Measurements from ENCODE around the gene BRS3.
"Not testable (repeated sequence)": the region's sequence is repeated elsewhere in the genome, so short reads cannot be mapped to it uniquely, and the experiment has no call there.

The BRS3 gene
- total RNA-seq: 0 reads per million in 2 donors

DNA sequence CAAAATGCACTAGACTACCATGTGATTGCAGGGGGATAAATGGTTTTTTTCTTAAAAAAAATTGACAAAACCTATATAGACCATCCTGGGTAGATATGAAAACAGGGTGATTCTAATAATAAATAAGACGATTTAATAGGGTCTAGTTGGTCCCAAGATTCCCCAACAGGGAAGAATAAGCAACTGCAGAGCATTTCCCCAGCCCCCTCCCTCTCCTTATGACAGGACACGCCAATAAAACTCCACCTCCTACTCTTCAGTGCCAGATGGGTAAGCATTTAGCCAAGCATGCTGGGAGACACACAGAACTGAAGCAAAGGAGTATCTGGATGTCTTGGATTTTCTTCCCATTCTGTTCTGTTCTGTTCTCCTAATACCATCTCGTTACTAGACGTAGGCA, at the start of gene BRS3:
BRS3 (plus strand) TSS at position 301 of the 400 bp plus-strand sequence. CDS start 168 bp downstream, outside the sequence.
- DNase-seq: no peak

GRCh38 chrX:136438192-136438591, 49.6 kb upstream of the BRS3 start:
- no peak for DNase-seq

GRCh38 chrX:136445674-136446073, 42.1 kb upstream of the BRS3 start:
- DNase-seq: not testable (repeated sequence)

DNA sequence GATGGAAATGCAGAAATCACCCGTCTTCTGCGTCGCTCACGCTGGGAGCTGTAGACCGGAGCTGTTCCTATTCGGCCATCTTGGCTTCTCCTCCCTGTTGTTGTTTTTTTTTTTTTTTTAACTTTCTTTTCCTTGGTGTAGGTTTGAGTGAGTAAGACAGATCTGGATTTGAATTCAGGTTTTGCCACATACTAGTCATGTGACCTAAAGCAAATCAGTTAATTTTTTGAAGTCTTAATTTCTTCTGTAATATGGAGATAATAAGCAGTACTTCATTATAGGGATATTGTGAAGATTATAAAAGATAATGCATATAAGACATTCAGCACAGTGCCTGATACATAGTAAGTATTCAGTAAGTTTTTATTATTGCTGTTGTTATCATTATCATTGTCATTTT, 41.5 kb upstream of the BRS3 start:
- no peak for DNase-seq

- DNase-seq: no peak
Measured at GRCh38 chrX:136447308-136447707, 40.4 kb upstream of the BRS3 start.

DNA sequence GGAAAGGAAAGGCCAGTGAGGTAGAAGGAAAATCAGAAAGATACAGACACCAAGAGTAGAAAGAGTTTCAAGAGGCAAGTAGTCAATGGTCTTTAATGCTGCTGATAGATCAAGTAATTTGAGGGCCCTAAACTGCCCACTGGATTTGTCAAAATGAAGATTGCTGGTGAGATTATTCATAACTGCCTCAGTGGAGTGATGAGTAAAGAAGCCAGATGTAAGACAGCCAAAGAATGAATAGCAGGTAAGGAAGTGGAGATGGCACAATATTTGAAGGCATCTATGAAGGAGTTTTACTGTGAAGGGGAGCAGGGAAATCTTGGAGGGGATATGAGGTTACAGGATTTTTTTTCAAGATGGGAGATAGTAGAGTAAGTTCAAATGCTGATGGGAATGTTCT, 39.8 kb upstream of the BRS3 start:
- DNase-seq: no peak

- no peak for DNase-seq
Measured at GRCh38 chrX:136450050-136450830, 37.5 kb upstream of the BRS3 start.

DNA sequence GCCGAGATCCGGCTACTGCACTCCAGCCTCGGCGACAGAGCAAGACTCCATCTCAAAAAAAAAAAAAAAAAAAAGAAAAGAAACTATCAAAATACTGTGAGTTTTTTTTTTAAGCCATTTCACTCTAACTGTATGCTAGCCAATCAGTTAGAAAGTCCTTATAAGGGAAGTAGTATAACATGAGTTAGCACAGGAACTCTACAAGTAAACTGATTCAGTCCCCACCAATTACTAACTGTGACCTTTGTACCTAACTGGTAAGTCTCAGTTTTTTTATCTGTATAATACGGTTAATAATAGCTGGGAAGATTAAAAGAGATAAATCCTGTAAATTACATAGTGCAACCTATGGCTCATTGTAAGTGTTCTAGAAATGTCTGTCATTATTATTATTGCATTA, 35.1 kb upstream of the BRS3 start:
- no peak for DNase-seq

GRCh38 chrX:136453114-136453513, 34.6 kb upstream of the BRS3 start:
- no peak for DNase-seq

DNA sequence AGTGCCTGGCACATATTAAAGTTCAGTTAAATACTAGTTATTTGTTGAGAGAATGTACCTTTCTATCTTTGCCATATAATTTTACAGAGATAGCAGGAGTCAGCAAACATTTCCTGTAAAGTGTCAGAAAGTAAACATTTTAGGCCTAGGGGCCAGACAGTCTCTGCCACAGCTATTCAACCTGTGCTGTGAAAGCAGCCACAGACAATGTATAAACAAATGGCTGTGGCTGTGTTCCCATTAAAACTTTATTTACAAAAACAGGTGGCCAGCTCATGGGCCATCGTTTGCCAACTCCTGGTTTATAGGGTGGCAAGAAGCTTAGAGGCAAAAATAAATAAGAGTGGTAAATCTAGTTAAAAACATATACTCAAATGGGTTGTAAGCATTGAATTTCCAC, 34.0 kb upstream of the BRS3 start:
- no peak for DNase-seq

- DNase-seq: no peak
Measured at GRCh38 chrX:136456133-136456532, 31.6 kb upstream of the BRS3 start.

DNA sequence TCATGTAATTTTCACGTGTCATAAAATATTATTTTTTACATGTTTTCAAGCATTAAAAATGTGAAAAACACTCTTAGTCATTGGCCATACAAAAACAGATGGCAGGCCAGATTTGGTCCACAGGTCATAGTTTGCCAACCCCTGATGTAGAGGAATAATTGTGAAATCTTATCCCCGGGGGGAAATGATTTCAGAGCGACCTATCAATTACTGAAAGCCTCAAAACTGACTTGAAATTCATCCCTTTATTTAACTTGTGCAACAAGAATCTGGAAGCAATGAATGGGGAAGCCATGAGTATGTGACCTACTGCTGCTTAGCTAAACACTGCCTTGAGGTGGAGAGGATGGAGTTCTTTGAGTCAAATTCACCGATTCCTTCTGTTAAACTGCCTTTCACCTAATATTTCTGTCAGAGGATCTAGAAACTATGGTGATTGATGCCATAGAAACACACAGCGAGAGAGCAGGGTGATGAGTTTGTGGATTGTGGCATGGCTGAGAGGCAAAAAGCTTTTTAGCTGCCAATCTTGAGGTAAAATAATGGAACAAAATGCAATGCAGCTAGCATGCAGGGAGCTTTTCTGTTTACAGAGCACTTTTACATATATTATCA, 30.3 kb upstream of the BRS3 start:
- no peak for DNase-seq

DNA sequence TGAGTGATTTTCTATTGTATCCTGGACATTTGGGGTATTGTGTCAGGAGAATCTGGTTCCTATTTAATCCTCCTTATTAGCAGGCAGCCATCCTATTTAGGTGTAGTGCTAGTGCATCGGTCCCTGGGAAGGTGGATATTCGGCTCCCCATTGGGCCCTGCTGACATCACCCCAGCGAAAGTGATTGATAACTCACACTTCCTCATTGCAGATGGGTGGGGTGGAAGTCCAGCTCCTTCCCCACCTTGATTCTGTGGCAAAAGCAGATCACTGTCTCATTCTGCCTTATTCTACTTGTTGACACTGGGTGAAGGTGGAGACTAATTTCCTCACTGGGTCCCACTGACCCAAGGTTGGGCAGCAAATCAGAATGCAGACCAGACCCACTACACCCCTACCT, 23.2 kb upstream of the BRS3 start:
- no peak for DNase-seq

- DNase-seq: no peak
Measured at GRCh38 chrX:136467303-136467702, 20.4 kb upstream of the BRS3 start.

GRCh38 chrX:136468391-136469103, 19.2 kb upstream of the BRS3 start:
- no peak for DNase-seq

DNA sequence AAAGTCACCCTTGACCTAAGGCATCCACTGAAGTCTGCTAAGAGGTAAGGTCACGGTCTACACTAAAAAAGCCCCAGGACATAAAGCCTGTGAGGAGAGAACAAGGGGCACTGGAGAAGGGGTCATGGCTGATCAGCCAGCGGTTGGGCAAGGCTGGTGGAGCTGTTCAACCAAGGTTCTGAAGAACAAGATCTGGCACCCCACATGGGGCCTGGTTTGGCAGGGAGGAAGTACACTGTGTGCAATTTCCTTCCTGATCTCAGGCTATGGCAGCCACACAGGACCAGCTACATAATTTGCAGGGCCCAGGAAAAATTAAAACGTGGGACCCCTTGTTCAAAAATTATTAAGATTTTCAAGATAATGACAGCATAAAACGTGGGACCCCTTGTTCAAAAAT, 14.1 kb upstream of the BRS3 start:
- DNase-seq: no peak

GRCh38 chrX:136475236-136475635, 12.5 kb upstream of the BRS3 start:
- no peak for DNase-seq

DNA sequence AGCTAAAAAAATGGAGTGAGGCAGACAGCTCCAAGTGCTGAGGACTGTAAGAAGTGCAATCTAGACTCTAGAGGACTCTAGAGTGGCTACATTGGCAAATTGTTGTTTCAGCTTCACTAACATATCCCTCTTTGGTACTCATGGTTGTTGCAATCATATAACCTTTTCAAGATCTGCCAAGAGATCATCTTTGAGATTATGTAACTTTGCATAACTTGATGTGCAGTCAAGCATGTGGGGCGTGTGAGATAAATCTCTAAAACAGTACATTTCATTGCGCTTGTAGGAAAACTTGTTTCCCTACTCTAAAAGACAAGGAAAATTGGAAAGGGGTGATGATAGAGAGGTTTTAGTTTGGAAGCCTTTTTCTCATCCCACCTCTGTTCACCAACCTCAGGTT, 11.2 kb upstream of the BRS3 start:
- DNase-seq: no peak

DNA sequence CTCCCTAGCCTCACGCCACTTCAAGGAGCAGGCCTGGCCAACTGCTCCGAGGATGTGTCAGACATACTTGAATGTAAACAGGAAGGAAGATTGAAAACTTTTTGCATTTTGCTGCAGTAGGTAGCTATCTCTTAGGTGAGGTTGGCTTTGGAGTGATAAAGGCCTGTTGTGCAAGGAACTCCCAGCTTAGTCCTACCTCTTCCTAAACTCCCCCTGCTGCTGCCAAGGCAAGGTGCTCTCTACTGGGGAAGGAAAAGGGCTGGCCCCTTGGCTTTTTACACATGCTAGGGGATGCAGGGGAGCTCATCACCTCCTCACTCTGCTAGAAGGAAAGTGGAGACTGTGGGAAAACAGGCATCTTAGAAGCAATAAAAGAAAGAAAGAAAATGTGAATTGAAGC, 10.7 kb upstream of the BRS3 start:
- DNase-seq: no peak

DNA sequence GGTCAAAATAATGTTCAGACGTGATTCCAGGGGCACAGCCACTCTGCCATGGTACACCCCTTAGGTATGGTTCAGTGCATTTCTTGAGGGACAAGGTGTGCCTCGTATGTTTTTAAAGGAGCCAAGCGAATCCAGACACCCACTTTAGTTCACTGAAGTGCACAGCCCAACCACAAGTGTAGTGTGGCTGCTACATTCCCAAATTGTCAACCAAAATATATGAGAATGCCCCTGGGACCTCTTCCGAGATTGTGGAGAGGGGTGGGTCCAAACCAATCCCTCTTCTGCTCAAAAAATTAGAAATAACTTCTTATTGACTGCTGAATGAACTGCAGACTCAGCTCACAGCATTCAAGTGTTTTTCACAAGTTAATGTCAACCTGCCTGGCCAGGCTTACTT, 7.4 kb upstream of the BRS3 start:
- no peak for DNase-seq

- DNase-seq: no peak
Measured at GRCh38 chrX:136488706-136489105, 959 bp downstream of the BRS3 start.

- no peak for DNase-seq
Measured at GRCh38 chrX:136491832-136492231, 4.1 kb downstream of the BRS3 start.

- no peak for DNase-seq
Measured at GRCh38 chrX:136493011-136493410, 5.3 kb downstream of the BRS3 start.

DNA sequence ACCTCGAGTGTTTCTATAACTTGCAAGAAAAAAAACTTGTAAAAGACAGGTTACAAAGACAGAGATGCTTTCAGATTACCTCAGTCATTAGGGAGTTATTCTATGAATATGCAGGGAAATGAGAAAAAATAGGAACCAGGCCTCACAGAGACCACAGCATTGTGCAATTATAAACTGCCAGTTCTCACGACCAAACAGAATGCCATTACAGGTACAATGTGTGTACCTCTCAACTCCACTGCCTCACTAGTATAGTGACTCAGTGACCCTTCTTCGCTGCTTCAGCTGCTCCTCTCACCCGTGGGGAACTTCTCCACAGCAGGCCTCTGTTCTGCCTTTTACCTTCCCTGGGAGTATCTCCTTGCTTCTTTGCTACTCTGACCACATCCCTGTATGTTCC, 7.3 kb downstream of the BRS3 start:
- no peak for DNase-seq
